ENCODE results near the gene THY1.

Gene THY1

GRCh38 chr11:119424775-119425174, 1.8 kb upstream of the THY1 start:
- DNase-seq (ENCODE audit: low read depth): no peak
- TF ChIP-seq CTCF (conservative IDR thresholded peaks at IDR 0.05; ENCODE audit: low read depth, low read length): no peak
- H3K4me3 ChIP-seq (ENCODE audit: low read depth, low read length): no peak overlapping the region

GRCh38 chr11:119424276-119424675, 1.3 kb upstream of the THY1 start:
- H3K4me3 ChIP-seq (ENCODE audit: low read depth, low read length): no peak overlapping the region
- no peak for TF ChIP-seq CTCF (conservative IDR thresholded peaks at IDR 0.05; ENCODE audit: low read depth, low read length)
- DNase-seq (ENCODE audit: low read depth): no peak

- TF ChIP-seq CTCF (conservative IDR thresholded peaks at IDR 0.05; ENCODE audit: low read depth, low read length): no peak
- H3K4me3 ChIP-seq (ENCODE audit: low read depth, low read length): no peak overlapping the region
- DNase-seq (ENCODE audit: low read depth): no peak
Observed at GRCh38 chr11:119423509-119424254, 710 bp upstream of the THY1 start.

- no peak for TF ChIP-seq CTCF (conservative IDR thresholded peaks at IDR 0.05; ENCODE audit: low read depth, low read length)
- no peak for DNase-seq (ENCODE audit: low read depth)
- no peak overlapping the region for H3K4me3 ChIP-seq (ENCODE audit: low read depth, low read length)
Observed at GRCh38 chr11:119421941-119422808, 797 bp downstream of the THY1 start.

GRCh38 chr11:119421351-119421750, 1.6 kb downstream of the THY1 start:
- DNase-seq (ENCODE audit: low read depth): no peak
- TF ChIP-seq CTCF (conservative IDR thresholded peaks at IDR 0.05; ENCODE audit: low read depth, low read length): no peak
- H3K4me3 ChIP-seq (ENCODE audit: low read depth, low read length): no peak overlapping the region

- no peak for DNase-seq (ENCODE audit: low read depth)
- H3K4me3 ChIP-seq (ENCODE audit: low read depth, low read length): no peak overlapping the region
- TF ChIP-seq CTCF (conservative IDR thresholded peaks at IDR 0.05; ENCODE audit: low read depth, low read length): no peak
Observed at GRCh38 chr11:119420631-119421030, 2.3 kb downstream of the THY1 start.
